ENCODE data around the gene PUS3.

The PUS3 gene

GRCh38 chr11:125902927-125903710 lies at the start of gene PUS3:
TSS of gene PUS3 (minus strand) at chr11:125903206. CDS start at chr11:125896284, 6,922 bp downstream.
- Histone ChIP-seq H3K27me3 (replicated peaks; ENCODE audit: control insufficient read depth, insufficient read depth, low read length) (no peaks in the 10 kb centered on the region), H3K36me3 (ENCODE audit: control insufficient read depth, insufficient read depth, low read length) (peaks cover 3% of the 10 kb centered on the region), H3K4me3 (replicated peaks; ENCODE audit: low read depth, low read length) (peak within 1 kb of the TSS; percentile 79)
- DNase-seq (ENCODE audit: extremely low read depth, insufficient read length), result peak; percentile 71
- no peak for TF ChIP-seq CTCF (IDR thresholded peaks at IDR 0.05; ENCODE audit: insufficient read depth, low read length, poor library complexity, severe bottlenecking)

- TF ChIP-seq CTCF (IDR thresholded peaks at IDR 0.05; ENCODE audit: insufficient read depth, low read length, poor library complexity, severe bottlenecking), result no peak
- no peak for DNase-seq (ENCODE audit: extremely low read depth, insufficient read length)
- no peaks in the 10 kb centered on the region; the same call in 1 of the 2 replicates for H3K27me3 ChIP-seq (replicated peaks; ENCODE audit: control insufficient read depth, insufficient read depth, low read length)
- H3K4me3 ChIP-seq (replicated peaks; ENCODE audit: low read depth, low read length), result no peak overlapping the region
- no peaks in the 10 kb centered on the region for H3K36me3 ChIP-seq (ENCODE audit: control insufficient read depth, insufficient read depth, low read length)
These were observed 49.6 kb upstream of the PUS3 start for GRCh38 chr11:125952559-125952958.

GRCh38 chr11:125951731-125952130 lies 48.7 kb upstream of the PUS3 start:
- no peak for TF ChIP-seq CTCF (IDR thresholded peaks at IDR 0.05; ENCODE audit: insufficient read depth, low read length, poor library complexity, severe bottlenecking)
- no peak for DNase-seq (ENCODE audit: extremely low read depth, insufficient read length)
- Histone ChIP-seq H3K27me3 (replicated peaks; ENCODE audit: control insufficient read depth, insufficient read depth, low read length) (no peaks in the 10 kb centered on the region; the same call in 1 of the 2 replicates), H3K4me3 (replicated peaks; ENCODE audit: low read depth, low read length) (no peak overlapping the region), H3K36me3 (ENCODE audit: control insufficient read depth, insufficient read depth, low read length) (no peaks in the 10 kb centered on the region)

GRCh38 chr11:125950696-125951651 lies 48.0 kb upstream of the PUS3 start:
- H3K4me3 ChIP-seq (replicated peaks; ENCODE audit: low read depth, low read length), result no peak overlapping the region
- DNase-seq (ENCODE audit: extremely low read depth, insufficient read length), result no peak
- no peaks in the 10 kb centered on the region for H3K36me3 ChIP-seq (ENCODE audit: control insufficient read depth, insufficient read depth, low read length)
- no peak for TF ChIP-seq CTCF (IDR thresholded peaks at IDR 0.05; ENCODE audit: insufficient read depth, low read length, poor library complexity, severe bottlenecking)
- no peaks in the 10 kb centered on the region; the same call in 1 of the 2 replicates for H3K27me3 ChIP-seq (replicated peaks; ENCODE audit: control insufficient read depth, insufficient read depth, low read length)

GRCh38 chr11:125950178-125950490 lies 47.1 kb upstream of the PUS3 start:
- no peak for TF ChIP-seq CTCF (IDR thresholded peaks at IDR 0.05; ENCODE audit: insufficient read depth, low read length, poor library complexity, severe bottlenecking)
- H3K36me3 ChIP-seq (ENCODE audit: control insufficient read depth, insufficient read depth, low read length), result no peaks in the 10 kb centered on the region
- no peak overlapping the region for H3K4me3 ChIP-seq (replicated peaks; ENCODE audit: low read depth, low read length)
- H3K27me3 ChIP-seq (replicated peaks; ENCODE audit: control insufficient read depth, insufficient read depth, low read length), result no peaks in the 10 kb centered on the region; the same call in 1 of the 2 replicates
- no peak for DNase-seq (ENCODE audit: extremely low read depth, insufficient read length)

Data from GM06990 (cell line).